Ascending aorta (tissue), 2 donors: ENCODE results near the gene TRAPPC2L. TPM values are rescaled to one million over a fixed set of nuclear protein-coding genes. Genes with fewer than 3 reads are reported as not detected.
"Not testable (repeated sequence)": the region's sequence is repeated elsewhere in the genome, so short reads cannot be mapped to it uniquely, and the experiment has no call there.

Experiments used
- DNase-seq, 2 donors: peaks; one replicate each; pipeline ENCODE4 v3.0.0-alpha.2; 2019; ENCODE audit warnings: low spot score in 2 of 2
- H3K27ac ChIP-seq, 2 donors: fragments of 200-600 bp; sonication (generic); one replicate each; pipeline ENCODE4 v1.5.1; 2016 to 2017; ENCODE audit warnings: mild to moderate bottlenecking in 1 of 2
- H3K27me3 ChIP-seq: fragments of 200-600 bp; sonication (generic); one replicate; pipeline ENCODE4 v1.5.1; 2017
- H3K36me3 ChIP-seq, 2 donors: fragments of 200-600 bp; sonication (generic); one replicate each; pipeline ENCODE4 v1.5.1; 2016
- H3K4me1 ChIP-seq, 2 donors: fragments of 200-600 bp; sonication (generic); one replicate each; pipeline ENCODE4 v1.5.1; 2016 to 2017; ENCODE audit warnings: mild to moderate bottlenecking in 1 of 2
- H3K4me3 ChIP-seq, 2 donors: fragments of 200-600 bp; sonication (generic); one replicate each; pipeline ENCODE4 v1.5.1; 2016 to 2017; ENCODE audit warnings: mild to moderate bottlenecking in 1 of 2
- H3K9me3 ChIP-seq, 2 donors: fragments of 200-600 bp; sonication (generic); one replicate each; pipeline ENCODE4 v1.5.1; 2016
- intact Hi-C: fragments of 100-400 bp; cut with DNase I; formaldehyde crosslinking; loops from one replicate; pipeline ENCODE4 v1.15.1; 2023
- total RNA-seq: library from RNA; depleted of rRNA; stranded (reverse); fragments of >200 nt; gene quantifications from one replicate; pipeline ENCODE4 v1.1.0, GENCODE V29; 2016
- TF ChIP-seq, protein P1 (sequence below), 3 experiments: fragments of 200-600 bp in 2 of 3; fragments of 450-650 bp in 1 of 3; sonication (generic) in 2 of 3; IDR thresholded peaks; one replicate each; pipeline ENCODE4 v1.5.1; 2016 to 2019; ENCODE audit warnings: antibody characterized with exemption in 3 of 3, mild to moderate bottlenecking in 1 of 3, moderate library complexity in 1 of 3

The TRAPPC2L gene
- total RNA-seq, 1 donor from 2014 or later = 7.6 TPM

DNA sequence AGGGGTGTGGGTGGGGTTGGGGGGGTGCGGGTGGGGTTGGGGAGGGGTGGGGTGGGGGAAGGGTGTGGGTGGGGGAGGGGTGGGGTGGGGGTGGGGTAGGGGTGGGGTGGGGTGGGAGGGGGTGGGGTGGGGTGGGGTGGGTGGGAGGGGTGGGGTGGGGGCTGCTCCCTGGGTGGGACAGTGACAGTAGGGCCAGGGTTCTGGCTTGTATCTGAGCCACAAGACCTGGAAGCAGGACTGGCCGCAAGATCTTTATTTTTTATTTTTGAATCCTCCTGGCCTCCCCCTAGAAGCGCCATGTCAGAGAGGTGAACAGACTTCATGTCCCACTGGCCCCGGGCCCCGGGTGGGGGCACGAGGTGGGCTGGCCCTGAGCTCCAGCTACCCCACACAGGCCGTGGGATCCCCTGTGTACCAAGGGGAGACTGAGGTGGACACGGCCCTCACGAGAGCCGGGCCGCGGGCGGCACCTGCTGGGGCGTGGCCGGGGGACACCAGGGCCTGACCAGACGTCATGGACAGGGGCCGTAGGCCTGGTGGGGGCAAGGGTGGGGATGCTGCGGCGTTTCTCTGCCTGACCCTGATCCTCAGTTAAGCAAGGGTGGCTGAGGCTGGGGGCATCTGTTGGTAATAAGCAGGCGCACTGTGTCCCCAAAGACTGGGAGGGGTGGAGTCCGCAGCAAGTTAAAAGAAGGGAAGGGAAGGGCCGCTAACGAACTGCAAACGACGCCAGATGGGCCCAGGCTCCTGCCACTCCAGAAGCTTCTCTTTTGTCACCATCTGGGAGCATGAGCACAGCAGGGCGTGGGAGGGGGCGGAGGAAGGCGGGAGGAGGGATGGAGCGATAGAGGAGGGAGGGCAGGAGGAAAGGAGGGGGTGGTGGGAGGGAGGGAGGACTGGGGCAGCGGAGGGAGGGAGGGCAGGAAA, 31.8 kb downstream of the TRAPPC2L start:
- Histone ChIP-seq H3K36me3 (no peaks in the 10 kb centered on the region), H3K9me3 (no peaks in the 10 kb centered on the region), H3K4me3 (no peak overlapping the region), H3K27me3 (no peaks in the 10 kb centered on the region), H3K27ac (no peak overlapping the region), H3K4me1 (no peaks in the 10 kb centered on the region)
- no peak for DNase-seq
- intact Hi-C loops = no loop called here
- TF ChIP-seq, protein P1, sequence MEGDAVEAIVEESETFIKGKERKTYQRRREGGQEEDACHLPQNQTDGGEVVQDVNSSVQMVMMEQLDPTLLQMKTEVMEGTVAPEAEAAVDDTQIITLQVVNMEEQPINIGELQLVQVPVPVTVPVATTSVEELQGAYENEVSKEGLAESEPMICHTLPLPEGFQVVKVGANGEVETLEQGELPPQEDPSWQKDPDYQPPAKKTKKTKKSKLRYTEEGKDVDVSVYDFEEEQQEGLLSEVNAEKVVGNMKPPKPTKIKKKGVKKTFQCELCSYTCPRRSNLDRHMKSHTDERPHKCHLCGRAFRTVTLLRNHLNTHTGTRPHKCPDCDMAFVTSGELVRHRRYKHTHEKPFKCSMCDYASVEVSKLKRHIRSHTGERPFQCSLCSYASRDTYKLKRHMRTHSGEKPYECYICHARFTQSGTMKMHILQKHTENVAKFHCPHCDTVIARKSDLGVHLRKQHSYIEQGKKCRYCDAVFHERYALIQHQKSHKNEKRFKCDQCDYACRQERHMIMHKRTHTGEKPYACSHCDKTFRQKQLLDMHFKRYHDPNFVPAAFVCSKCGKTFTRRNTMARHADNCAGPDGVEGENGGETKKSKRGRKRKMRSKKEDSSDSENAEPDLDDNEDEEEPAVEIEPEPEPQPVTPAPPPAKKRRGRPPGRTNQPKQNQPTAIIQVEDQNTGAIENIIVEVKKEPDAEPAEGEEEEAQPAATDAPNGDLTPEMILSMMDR (IDR thresholded peaks at IDR 0.05) = no peak

DNA sequence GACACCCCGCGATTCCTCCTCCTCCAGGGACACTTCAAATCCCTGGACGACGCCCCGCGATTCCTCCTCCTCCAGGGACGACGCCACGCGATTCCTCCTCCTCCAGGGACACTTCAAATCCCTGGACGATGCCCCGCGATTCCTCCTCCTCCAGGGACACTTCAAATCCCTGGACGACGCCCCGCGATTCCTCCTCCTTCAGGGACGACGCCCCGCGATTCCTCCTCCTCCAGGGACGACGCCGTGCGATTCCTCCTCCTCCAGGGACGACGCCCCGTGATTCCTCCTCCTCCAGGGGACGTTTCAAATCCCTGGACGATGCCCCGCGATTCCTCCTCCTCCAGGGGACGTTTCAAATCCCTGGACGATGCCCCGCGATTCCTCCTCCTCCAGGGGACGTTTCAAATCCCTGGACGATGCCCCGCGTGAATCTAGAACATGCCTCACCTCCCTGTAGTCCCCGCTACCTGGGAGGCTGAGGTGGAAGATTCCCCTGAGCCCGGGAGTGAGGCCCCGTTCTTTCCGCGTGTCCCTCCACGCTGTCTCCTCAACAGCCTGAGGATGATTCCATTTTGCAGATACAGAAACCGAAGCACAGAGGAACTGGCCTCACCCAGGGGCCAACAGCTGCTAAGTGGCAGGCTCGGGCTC, 32.9 kb downstream of the TRAPPC2L start:
- intact Hi-C loops = not testable (repeated sequence)

DNA sequence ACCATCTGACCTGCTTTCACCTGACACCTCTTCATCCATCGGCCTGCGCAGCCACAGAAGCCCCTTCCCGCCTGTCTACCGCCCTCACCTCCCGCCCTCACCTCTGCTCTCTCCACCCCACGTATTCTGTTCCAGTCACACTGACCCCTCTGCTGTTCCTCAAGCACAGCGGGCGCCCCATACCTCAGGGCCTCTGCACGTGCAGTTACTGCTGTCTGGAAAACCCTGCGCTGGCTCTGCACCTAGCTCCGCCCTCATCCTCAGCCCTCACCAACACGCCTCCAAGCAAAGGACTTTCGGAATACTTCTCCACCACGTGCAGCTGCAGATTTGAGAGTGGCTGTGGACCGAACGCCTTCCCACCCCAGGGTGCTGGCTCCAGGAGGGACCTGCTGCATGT, 34.2 kb downstream of the TRAPPC2L start:
- Histone ChIP-seq H3K4me1 (no peaks in the 10 kb centered on the region), H3K9me3 (no peaks in the 10 kb centered on the region), H3K4me3 (no peak overlapping the region), H3K27ac (no peak overlapping the region), H3K36me3 (no peaks in the 10 kb centered on the region), H3K27me3 (no peaks in the 10 kb centered on the region)
- no peak for DNase-seq
- TF ChIP-seq, protein P1 (IDR thresholded peaks at IDR 0.05) = no peak
- intact Hi-C loops = no loop called here

More for the DNA sequence above, 32.9 kb downstream of the TRAPPC2L start:
- H3K27me3 ChIP-seq, DNase-seq, H3K27ac ChIP-seq, H3K4me1 ChIP-seq, H3K36me3 ChIP-seq, H3K4me3 ChIP-seq, H3K9me3 ChIP-seq: not testable (repeated sequence)

DNA sequence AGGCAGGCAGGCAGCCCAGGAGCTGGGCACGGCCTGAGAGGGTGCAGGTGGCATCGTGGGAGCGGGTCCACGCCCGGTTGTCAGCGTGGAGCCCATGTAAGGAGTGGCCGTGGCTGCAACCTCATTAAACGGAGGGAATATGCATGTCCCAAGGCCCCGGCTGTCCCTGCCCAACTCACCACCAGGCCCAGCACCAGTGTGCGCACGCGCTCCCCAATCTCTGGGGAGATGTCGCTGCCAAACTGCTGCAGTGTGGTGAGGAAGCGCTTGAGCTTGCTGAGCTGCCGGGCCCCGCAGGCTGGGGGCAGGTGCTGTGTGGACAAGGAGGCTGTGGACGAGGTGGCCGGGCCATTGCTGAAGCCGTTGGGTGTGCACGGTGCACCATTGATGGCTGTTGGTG, 35.1 kb downstream of the TRAPPC2L start:
- Histone ChIP-seq H3K9me3 (no peaks in the 10 kb centered on the region), H3K36me3 (no peaks in the 10 kb centered on the region), H3K27me3 (no peaks in the 10 kb centered on the region), H3K4me3 (no peak overlapping the region), H3K27ac (no peak overlapping the region), H3K4me1 (no peaks in the 10 kb centered on the region)
- intact Hi-C loops = no loop called here
- TF ChIP-seq, protein P1 (IDR thresholded peaks at IDR 0.05) = no peak
- DNase-seq = no peak

DNA sequence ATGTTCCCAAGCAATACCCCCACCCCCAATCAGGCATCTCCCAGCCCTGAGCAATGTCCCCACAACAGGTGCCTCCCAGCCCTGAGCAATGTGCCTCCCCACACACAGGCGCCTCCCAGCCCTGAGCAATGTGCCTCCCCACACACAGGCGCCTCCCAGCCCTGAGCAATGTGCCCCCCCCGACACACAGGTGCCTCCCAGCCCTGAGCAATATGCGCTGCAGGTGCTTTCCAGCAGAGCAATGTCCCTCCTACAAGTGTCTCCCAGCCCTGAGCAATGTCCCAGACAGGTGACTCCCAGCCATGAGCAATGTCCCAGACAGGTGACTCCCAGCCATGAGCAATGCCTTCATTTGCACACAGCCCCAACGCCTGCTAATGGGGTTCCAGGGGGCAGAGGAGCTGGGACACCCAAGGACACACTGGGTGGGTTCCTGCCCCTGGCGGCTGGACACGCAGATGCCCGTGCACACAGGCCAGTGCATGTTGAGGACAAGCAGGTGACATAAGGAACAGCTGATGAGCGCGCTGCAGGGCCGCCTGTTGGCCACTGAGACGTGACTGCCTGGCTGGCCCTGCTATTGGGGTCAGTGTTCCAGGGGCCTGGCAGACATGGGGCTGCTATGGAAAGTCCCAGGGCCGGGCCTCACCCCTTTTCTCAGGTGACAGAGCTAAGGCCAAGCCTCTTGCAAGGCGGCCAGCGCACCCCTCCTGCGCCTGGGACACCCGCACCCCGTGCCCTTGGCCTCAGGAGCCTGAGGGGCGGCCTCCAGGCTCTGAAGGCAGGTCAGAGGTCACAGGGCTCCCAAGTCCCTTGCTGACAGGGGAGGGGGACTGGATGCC, 36.4 kb downstream of the TRAPPC2L start:
- TF ChIP-seq, protein P1 (IDR thresholded peaks at IDR 0.05) = no peak
- Histone ChIP-seq H3K4me1 (no peaks in the 10 kb centered on the region), H3K36me3 (no peaks in the 10 kb centered on the region), H3K27me3 (no peaks in the 10 kb centered on the region), H3K27ac (no peak overlapping the region), H3K4me3 (no peak overlapping the region), H3K9me3 (no peaks in the 10 kb centered on the region)
- intact Hi-C loops = no loop called here
- no peak for DNase-seq

DNA sequence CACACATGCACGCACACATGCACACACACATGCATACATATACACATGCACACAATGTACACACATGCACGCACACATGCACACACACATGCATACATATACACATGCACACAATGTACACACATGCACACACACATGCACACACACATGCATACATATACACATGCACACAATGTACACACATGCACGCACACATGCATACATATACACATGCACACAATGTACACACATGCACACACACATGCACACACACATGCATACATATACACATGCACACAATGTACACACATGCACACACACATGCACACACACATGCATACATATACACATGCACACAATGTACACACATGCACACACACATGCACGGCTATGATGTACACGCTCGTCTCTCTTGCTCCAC, 37.3 kb downstream of the TRAPPC2L start:
- DNase-seq, intact Hi-C loops, H3K27me3 ChIP-seq, H3K4me3 ChIP-seq, H3K27ac ChIP-seq, H3K4me1 ChIP-seq, H3K36me3 ChIP-seq, H3K9me3 ChIP-seq: not testable (repeated sequence)
